Lower lobe of right lung (tissue), 2 donors: ENCODE data around the gene INF2. TPM values are rescaled to one million over a fixed set of nuclear protein-coding genes. Genes with fewer than 3 reads are reported as not detected.

Experiments used
- ATAC-seq, 2 donors: fragments of 200-7000 bp; cut with Tn5 transposase; one replicate each; pipeline ENCODE4 v1.9.1; 2020 to 2022; ENCODE audit warnings: mild to moderate bottlenecking in 2 of 2, moderate library complexity in 2 of 2
- DNase-seq: peaks from one replicate; pipeline ENCODE4 v3.0.0-alpha.2; 2020
- H3K27ac ChIP-seq: fragments of 200-600 bp; one replicate; pipeline ENCODE4 v1.8.0; 2022
- H3K27me3 ChIP-seq: fragments of 200-600 bp; one replicate; pipeline ENCODE4 v1.8.0; 2022; ENCODE audit warnings: low read depth
- H3K36me3 ChIP-seq: fragments of 200-600 bp; one replicate; pipeline ENCODE4 v1.8.0; 2022; ENCODE audit warnings: mild to moderate bottlenecking
- H3K4me1 ChIP-seq: fragments of 200-600 bp; one replicate; pipeline ENCODE4 v1.8.0; 2022
- H3K4me3 ChIP-seq: fragments of 200-600 bp; one replicate; pipeline ENCODE4 v1.8.0; 2022; ENCODE audit warnings: mild to moderate bottlenecking
- H3K9me3 ChIP-seq: fragments of 200-600 bp; one replicate; pipeline ENCODE4 v1.8.0; 2022
- CTCF ChIP-seq: fragments of 200-600 bp; IDR thresholded peaks from one replicate; pipeline ENCODE4 v1.8.0; 2022; ENCODE audit warnings: antibody characterized with exemption, mild to moderate bottlenecking
- intact Hi-C: fragments of 100-400 bp; cut with DNase I; formaldehyde crosslinking; loops from one replicate; pipeline ENCODE4 v1.11.0; 2022
- total RNA-seq: library from RNA; stranded (reverse); fragmentation: NEBNext Ultra II Directional; extraction: Animal tissue kit (Norgen Biotek cat#: 25700); gene quantifications from one replicate; pipeline ENCODE4 v1.2.1, GENCODE V29; 2021
- donor health status: DM: no; HTN: yes; CAD: no; lungs with severe emphysema.

The INF2 gene
- total RNA-seq, 1 donor from 2014 or later, result 116 TPM

- no peaks in the 10 kb centered on the region for H3K9me3 ChIP-seq
- intact Hi-C loops, result no loop called here
- no peak overlapping the region for H3K4me3 ChIP-seq
- ATAC-seq, result no peak
- TF ChIP-seq CTCF, result no peak
- no peaks in the 10 kb centered on the region for H3K36me3 ChIP-seq
- H3K27me3 ChIP-seq, result no peaks in the 10 kb centered on the region
- H3K27ac ChIP-seq, result peak overlapping the region; percentile 79
- DNase-seq, result peak; percentile 48
- peaks cover 61% of the 10 kb centered on the region for H3K4me1 ChIP-seq
Observed at GRCh38 chr14:104680056-104680805, 9.2 kb upstream of the INF2 start.

GRCh38 chr14:104680806-104681688, 8.4 kb upstream of the INF2 start:
- no peaks in the 10 kb centered on the region for H3K27me3 ChIP-seq
- intact Hi-C loops, result no loop called here
- no peak for TF ChIP-seq CTCF

GRCh38 chr14:104681689-104682074, 7.7 kb upstream of the INF2 start:
- no peak for TF ChIP-seq CTCF
- peak overlapping the region; percentile 27 for H3K4me3 ChIP-seq
- no peaks in the 10 kb centered on the region for H3K9me3 ChIP-seq
- H3K36me3 ChIP-seq, result no peaks in the 10 kb centered on the region
- H3K4me1 ChIP-seq, result peaks cover 61% of the 10 kb centered on the region
- intact Hi-C loops, result no loop called here
- no peaks in the 10 kb centered on the region for H3K27me3 ChIP-seq
- peak overlapping the region; percentile 79 for H3K27ac ChIP-seq
- ATAC-seq (peak; percentile 46 to 50), DNase-seq (peak; percentile 87)

More at GRCh38 chr14:104680806-104681688, 8.4 kb upstream of the INF2 start:
- Histone ChIP-seq H3K36me3 (no peaks in the 10 kb centered on the region), H3K4me3 (peak overlapping the region; percentile 27), H3K9me3 (no peaks in the 10 kb centered on the region), H3K4me1 (peaks cover 61% of the 10 kb centered on the region), H3K27ac (peak overlapping the region; percentile 79)
- ATAC-seq (peak; percentile 36 to 49), DNase-seq (peak; percentile 64)

- H3K9me3 ChIP-seq, result no peaks in the 10 kb centered on the region
- intact Hi-C loops, result no loop called here
- H3K27me3 ChIP-seq, result no peaks in the 10 kb centered on the region
- no peak for TF ChIP-seq CTCF
- no peaks in the 10 kb centered on the region for H3K36me3 ChIP-seq
- ATAC-seq (no peak), DNase-seq (peak; percentile 38)
- H3K27ac ChIP-seq, result peak overlapping the region; percentile 79
- peaks cover 60% of the 10 kb centered on the region for H3K4me1 ChIP-seq
- H3K4me3 ChIP-seq, result peak overlapping the region; percentile 27
Observed at GRCh38 chr14:104682107-104682593, 7.3 kb upstream of the INF2 start.

GRCh38 chr14:104683653-104684448, 5.6 kb upstream of the INF2 start:
- Histone ChIP-seq H3K27ac (no peak overlapping the region), H3K4me1 (peaks cover 58% of the 10 kb centered on the region), H3K36me3 (no peaks in the 10 kb centered on the region), H3K27me3 (no peaks in the 10 kb centered on the region), H3K9me3 (no peaks in the 10 kb centered on the region), H3K4me3 (no peak overlapping the region)
- peak; percentile 32 for DNase-seq
- no peak for TF ChIP-seq CTCF
- no peak for ATAC-seq
- intact Hi-C loops, result no loop called here
